ENCODE measurements around the gene GALNT18.

GRCh38 chr11:11583801-11584529, 37.8 kb downstream of the GALNT18 start:
- TF ChIP-seq CEBPB (IDR thresholded peaks at IDR 0.05) (no peak), NFIC (IDR thresholded peaks at IDR 0.05) (no peak), RAD21 (IDR thresholded peaks at IDR 0.05; ENCODE audit: low read depth) (no peak), YY1 (IDR thresholded peaks at IDR 0.05; ENCODE audit: low read depth) (no peak)

Data from Ishikawa (cell line).